HG02642 (cell line): ENCODE results near the gene ZNF334.

Source experiments
- ATAC-seq: cut with Tn5 transposase; IDR thresholded peaks from one replicate; pipeline ENCODE4 v1.9.1; 2021; ENCODE audit warnings: mild to moderate bottlenecking; ENCODE audit not compliant: unreplicated experiment, poor library complexity

ZNF334 gene

GRCh38 chr20:46491354-46491753 is 22.0 kb downstream of the ZNF334 start:
- no peak for ATAC-seq

GRCh38 chr20:46488451-46488850 is 24.9 kb downstream of the ZNF334 start:
- no peak for ATAC-seq

- ATAC-seq, result no peak
Measured at GRCh38 chr20:46487628-46488027, 25.7 kb downstream of the ZNF334 start.

- ATAC-seq, result no peak
Measured at GRCh38 chr20:46485431-46485830, 27.9 kb downstream of the ZNF334 start.

GRCh38 chr20:46484954-46485353 is 28.4 kb downstream of the ZNF334 start:
- no peak for ATAC-seq

- no peak for ATAC-seq
Measured at GRCh38 chr20:46483879-46484278, 29.5 kb downstream of the ZNF334 start.

GRCh38 chr20:46482864-46483263 is 30.5 kb downstream of the ZNF334 start:
- ATAC-seq, result no peak

GRCh38 chr20:46477640-46478039 is 35.7 kb downstream of the ZNF334 start:
- ATAC-seq, result no peak

- ATAC-seq, result no peak
Measured at GRCh38 chr20:46477225-46477624, 36.1 kb downstream of the ZNF334 start.

GRCh38 chr20:46468508-46468907 is 44.9 kb downstream of the ZNF334 start:
- ATAC-seq, result no peak

GRCh38 chr20:46464451-46464850 is 48.9 kb downstream of the ZNF334 start:
- ATAC-seq, result no peak

GRCh38 chr20:46463852-46464251 is 49.5 kb downstream of the ZNF334 start:
- no peak for ATAC-seq

GRCh38 chr20:46461808-46462207 is 51.6 kb downstream of the ZNF334 start:
- no peak for ATAC-seq

- no peak for ATAC-seq
Measured at GRCh38 chr20:46458866-46459750, 54.3 kb downstream of the ZNF334 start.

- no peak for ATAC-seq
Measured at GRCh38 chr20:46456255-46457028, 56.9 kb downstream of the ZNF334 start.

GRCh38 chr20:46455729-46456128 is 57.6 kb downstream of the ZNF334 start:
- no peak for ATAC-seq
